IMR-90 (cell line): ENCODE measurements around the gene ZDHHC12. TPM values are rescaled to one million over a fixed set of nuclear protein-coding genes. Genes with fewer than 3 reads are reported as not detected.

ENCODE experiments used
- ATAC-seq: fragments of 200-7000 bp; cut with Tn5 transposase; 2 replicates; pipeline ENCODE4 v1.9.1; 2020; ENCODE audit warnings: low read depth, mild to moderate bottlenecking, moderate library complexity
- BruUV-seq: library from RNA; stranded (reverse); fragments of 400-500 nt; replicated peaks from 2 replicates; lab custom pipeline; 2021; lab: Mats Ljungman, UMichigan
- CTCF ChIA-PET: fragments of 300-600 bp; formaldehyde crosslinking; extraction: SDS; loops from one replicate; lab custom pipeline; 2021; ENCODE audit warnings: antibody characterized with exemption; lab: Yijun Ruan, JAX
- POLR2A ChIA-PET: fragments of 300-600 bp; sonication (Branson Sonifier 250); formaldehyde crosslinking; loops from one replicate; lab custom pipeline; 2022; ENCODE audit warnings: antibody characterized with exemption; ENCODE audit not compliant: unreplicated experiment; lab: Charles Lee
- DNase-seq: peaks from one replicate; pipeline ENCODE4 v3.0.0; 2013
- H2AFZ ChIP-seq: replicated peaks from 2 replicates; pipeline ENCODE3; 2013; ENCODE audit warnings: low read length, mild to moderate bottlenecking; ENCODE audit not compliant: poor library complexity
- H2AK5ac ChIP-seq: 2 replicates; pipeline ENCODE4 v1.6.1; 2013; ENCODE audit warnings: low read depth, low read length, inconsistent platforms
- H2AK9ac ChIP-seq: replicated peaks from 2 replicates; pipeline ENCODE3; 2013; ENCODE audit warnings: mild to moderate bottlenecking, low read depth, low read length, moderate library complexity; ENCODE audit not compliant: poor library complexity
- H2BK120ac ChIP-seq: 2 replicates; pipeline ENCODE4 v1.6.1; 2013; ENCODE audit warnings: low read depth, low read length, inconsistent platforms
- H2BK15ac ChIP-seq: 3 replicates; pipeline ENCODE4 v1.6.1; 2013; ENCODE audit warnings: low read depth, low read length, inconsistent platforms
- H2BK20ac ChIP-seq: 2 replicates; pipeline ENCODE4 v1.6.1; 2013; ENCODE audit warnings: low read depth, mild to moderate bottlenecking, inconsistent platforms, low read length, moderate library complexity
- H2BK5ac ChIP-seq: 2 replicates; pipeline ENCODE4 v1.6.1; 2013; ENCODE audit warnings: mild to moderate bottlenecking, low read depth, low read length, inconsistent platforms; ENCODE audit not compliant: poor library complexity, severe bottlenecking
- H3K14ac ChIP-seq: replicated peaks from 2 replicates; pipeline ENCODE4 v1.6.1; 2013; ENCODE audit warnings: low read depth, low read length, inconsistent platforms
- H3K18ac ChIP-seq: 2 replicates; pipeline ENCODE4 v1.6.1; 2013; ENCODE audit warnings: low read depth, low read length, control low read depth
- H3K23ac ChIP-seq: 2 replicates; pipeline ENCODE4 v1.6.1; 2013; ENCODE audit warnings: low read depth, low read length, inconsistent platforms
- H3K27ac ChIP-seq: 2 replicates; pipeline ENCODE4 v1.5.1; 2013; ENCODE audit warnings: mild to moderate bottlenecking, control low read depth, low read length; ENCODE audit not compliant: insufficient read depth
- H3K27me3 ChIP-seq: 2 replicates; pipeline ENCODE4 v1.6.1; 2013; ENCODE audit warnings: low read length; ENCODE audit not compliant: control insufficient read depth, insufficient read depth
- H3K36me3 ChIP-seq: 2 replicates; pipeline ENCODE4 v1.6.1; 2013; ENCODE audit warnings: low read length, mixed read lengths; ENCODE audit not compliant: control insufficient read depth, insufficient read depth
- H3K4ac ChIP-seq: 2 replicates; pipeline ENCODE4 v1.6.1; 2013; ENCODE audit warnings: low read depth, low read length, inconsistent platforms
- H3K4me1 ChIP-seq: 2 replicates; pipeline ENCODE4 v1.6.1; 2013; ENCODE audit warnings: low read length, mixed read lengths; ENCODE audit not compliant: control insufficient read depth, insufficient read depth
- H3K4me2 ChIP-seq: 2 replicates; pipeline ENCODE4 v1.6.1; 2013; ENCODE audit warnings: low read depth, mild to moderate bottlenecking, control low read depth, low read length, moderate library complexity
- H3K4me3 ChIP-seq: 2 replicates; pipeline ENCODE4 v1.5.1; 2013; ENCODE audit warnings: low read depth, mild to moderate bottlenecking, control low read depth, low read length, moderate library complexity; ENCODE audit not compliant: insufficient read depth
- H3K56ac ChIP-seq: 2 replicates; pipeline ENCODE4 v1.6.1; 2013; ENCODE audit warnings: low read length, inconsistent platforms; ENCODE audit not compliant: insufficient read depth; ENCODE audit errors: extremely low read depth
- H3K79me1 ChIP-seq, 2 experiments: 2 replicates each; pipeline ENCODE4 v1.6.1; 2013; ENCODE audit warnings: low read length in 2 of 2, inconsistent platforms in 1 of 2, low read depth in 1 of 2
- H3K9ac ChIP-seq: 2 replicates; pipeline ENCODE4 v1.6.1; 2013; ENCODE audit warnings: low read depth, low read length, control low read depth
- H3K9me1 ChIP-seq: 2 replicates; pipeline ENCODE4 v1.6.1; 2013; ENCODE audit warnings: low read length, inconsistent platforms; ENCODE audit not compliant: insufficient read depth
- H3K9me3 ChIP-seq: 2 replicates; pipeline ENCODE4 v1.6.1; 2013; ENCODE audit warnings: low read length; ENCODE audit not compliant: control insufficient read depth, insufficient read depth
- H4K20me1 ChIP-seq: 2 replicates; pipeline ENCODE4 v1.6.1; 2013; ENCODE audit warnings: low read length, inconsistent platforms; ENCODE audit not compliant: insufficient read depth
- H4K5ac ChIP-seq: 2 replicates; pipeline ENCODE4 v1.6.1; 2013; ENCODE audit warnings: mild to moderate bottlenecking, low read depth, low read length, control low read depth
- H4K8ac ChIP-seq, 2 experiments: 2 replicates each; pipeline ENCODE4 v1.6.1; 2013; ENCODE audit warnings: low read depth in 2 of 2, low read length in 2 of 2, control low read depth in 1 of 2, inconsistent platforms in 1 of 2
- H4K91ac ChIP-seq: 2 replicates; pipeline ENCODE4 v1.6.1; 2013; ENCODE audit warnings: low read depth, low read length, inconsistent platforms; ENCODE audit not compliant: insufficient read depth
- MAZ ChIP-seq: IDR thresholded peaks from 2 replicates; pipeline ENCODE4 v1.6.1; 2012; ENCODE audit warnings: low read depth, mild to moderate bottlenecking, low read length, improper control_type of control experiment, moderate library complexity, borderline replicate concordance
- POLR2A ChIP-seq: IDR thresholded peaks from 2 replicates; pipeline ENCODE4 v1.6.1; 2012; ENCODE audit warnings: mild to moderate bottlenecking, low read depth, low read length
- SMC3 ChIP-seq: fragments of 150-350 bp; IDR thresholded peaks from 2 replicates; pipeline ENCODE4 v1.6.1; 2016; ENCODE audit warnings: low read depth, mild to moderate bottlenecking, antibody characterized with exemption, low read length, moderate library complexity
- USF2 ChIP-seq: fragments of 150-350 bp; IDR thresholded peaks from 2 replicates; pipeline ENCODE4 v1.6.1; 2017; ENCODE audit warnings: mild to moderate bottlenecking, antibody characterized with exemption, low read length, low read depth
- WGBS, 2 experiments: methylation state at CpG; one replicate each; pipeline versions ENCODE4 v1.1.5 to v1.1.7; 2013; ENCODE audit warnings: missing lambda C conversion rate in 2 of 2; ENCODE audit not compliant: insufficient read length in 1 of 2; ENCODE audit errors: extremely low coverage in 2 of 2; 5-methylcytosine and 5-hydroxymethylcytosine counted together
- dilution Hi-C: fragments of 300-500 bp; cut with HindIII; formaldehyde crosslinking; loops from one replicate; pipeline ENCODE4 v1.14.3; 2018; ENCODE audit warnings: low sequenced_read_pairs; ENCODE audit not compliant: unreplicated experiment
- in situ Hi-C: fragments of 300-500 bp; cut with MboI; formaldehyde crosslinking; loops from 3 replicates; pipeline ENCODE4 v1.14.3; 2019; ENCODE audit warnings: low sequenced_read_pairs, inconsistent platforms, mixed read lengths
- intact Hi-C: fragments of 100-400 bp; cut with micrococcal nuclease; formaldehyde crosslinking; loops from 2 replicates; pipeline ENCODE4 v1.10.0; 2022
- polyA plus RNA-seq, 3 experiments: library from polyadenylated mRNA; depleted of rRNA; stranded (reverse); fragments of >200 nt; gene quantifications; 2 replicates each; pipeline ENCODE4 v1.2.3, GENCODE V29; 2012; ENCODE audit warnings: low replicate concordance in 1 of 3
- total RNA-seq: library from RNA; depleted of rRNA; stranded (reverse); fragments of >200 nt; gene quantifications from 2 replicates; pipeline ENCODE4 v1.2.3, GENCODE V29; 2012

Gene ZDHHC12
- total and polyA plus RNA-seq, 2 of the 4 experiments (the other 2 are of a cell fraction) = 16.7 to 60.7 TPM

GRCh38 chr9:128684325-128685199 lies 39.4 kb downstream of the ZDHHC12 start:
- peak overlapping the region; percentile 98 for H3K23ac ChIP-seq
- H2AK9ac ChIP-seq = peak overlapping the region; percentile 99
- peak overlapping the region; percentile 57 for H3K4me3 ChIP-seq
- no peaks in the 10 kb centered on the region for H3K27me3 ChIP-seq
- CTCF ChIA-PET = interaction anchor here (0.8 kb wide), 1 partner anchor 49 kb away, joined by 3 read pairs; no protein-coding TSS in a partner anchor
- ATAC-seq (peak; percentile 35), DNase-seq (peak; percentile 76)
- H4K91ac ChIP-seq = peak overlapping the region; percentile 78
- peak overlapping the region; percentile 61 for H2BK5ac ChIP-seq
- no peaks in the 10 kb centered on the region for H3K36me3 ChIP-seq
- no peaks in the 10 kb centered on the region for H3K9me3 ChIP-seq
- H2AFZ ChIP-seq = peak overlapping the region; percentile 82
- H3K27ac ChIP-seq = peak overlapping the region; percentile 68
- peaks cover 22% of the 10 kb centered on the region for H3K9me1 ChIP-seq
- H3K79me1 ChIP-seq = peaks cover 27 to 53% of the 10 kb centered on the region in 2 experiments
- H3K4me2 ChIP-seq = peak overlapping the region; percentile 93
- H2BK120ac ChIP-seq = peak overlapping the region; percentile 61
- H3K4ac ChIP-seq = peak overlapping the region; percentile 98
- 4% methylated on average over 12 of the region's 15 CpGs; no CpG with 5 or more reads in 1 of the 2 experiments for WGBS, 2 experiments
- POLR2A ChIA-PET = no interaction called here
- dilution Hi-C loops (no loop called here), in situ Hi-C loops (no loop called here), intact Hi-C loops (no loop called here)
- H2BK20ac ChIP-seq = peak overlapping the region; percentile 12; the same call in 1 of the 2 replicates
- peaks cover 17% of the 10 kb centered on the region for H3K4me1 ChIP-seq
- no TSS peak for BruUV-seq
- peak overlapping the region; percentile 82 for H3K9ac ChIP-seq
- TF ChIP-seq USF2 = peak; percentile 90
- peak; percentile 66; the same call in 1 of the 2 replicates for TF ChIP-seq POLR2A
- peak; percentile 43; the same call in 1 of the 2 replicates for TF ChIP-seq MAZ
- TF ChIP-seq SMC3 = no peak
- H4K5ac ChIP-seq = peak overlapping the region; percentile 78
- H3K18ac ChIP-seq = peak overlapping the region; percentile 43
- H3K56ac ChIP-seq = peak overlapping the region; percentile 78
- H3K14ac ChIP-seq = peak overlapping the region; percentile 100
- peak overlapping the region; percentile 86 for H2AK5ac ChIP-seq
- H4K8ac ChIP-seq = peak overlapping the region; percentile 71 to 97
- H4K20me1 ChIP-seq = no peaks in the 10 kb centered on the region
- H2BK15ac ChIP-seq = peak overlapping the region; percentile 33; the same call in 1 of the 3 replicates
